Astrocyte (in vitro differentiated cells and primary cell): ENCODE data around the gene DENND6B. TPM values are rescaled to one million over a fixed set of nuclear protein-coding genes. Genes with fewer than 3 reads are reported as not detected.

Source experiments
- DNase-seq: peaks from one replicate; pipeline ENCODE4 v3.0.0-alpha.2; 2010; ENCODE audit warnings: low read depth
- FAIRE-seq: peaks from 2 replicates; lab custom pipeline; 2011; peaks lifted over from hg19 to GRCh38; lab: Jason Lieb, UNC
- H2AFZ ChIP-seq: 2 replicates; pipeline ENCODE4 v1.6.0; 2012; ENCODE audit warnings: low read depth, low read length, inconsistent platforms
- H3K27ac ChIP-seq: 2 replicates; pipeline ENCODE4 v1.5.1; 2011; ENCODE audit warnings: low read depth, low read length, inconsistent platforms
- H3K27me3 ChIP-seq: 2 replicates; pipeline ENCODE4 v1.6.0; 2011; ENCODE audit warnings: low read length, inconsistent platforms; ENCODE audit not compliant: insufficient read depth
- H3K36me3 ChIP-seq: 2 replicates; pipeline ENCODE4 v1.5.1; 2011; ENCODE audit warnings: low read length, inconsistent platforms; ENCODE audit not compliant: insufficient read depth
- H3K4me1 ChIP-seq: 2 replicates; pipeline ENCODE4 v1.5.1; 2011; ENCODE audit warnings: low read length, inconsistent platforms; ENCODE audit not compliant: insufficient read depth
- H3K4me2 ChIP-seq: 2 replicates; pipeline ENCODE4 v1.6.0; 2012; ENCODE audit warnings: low read length, inconsistent platforms
- H3K4me3 ChIP-seq: 2 replicates; pipeline ENCODE4 v1.5.1; 2011; ENCODE audit warnings: low read depth, mild to moderate bottlenecking, low read length, inconsistent platforms; ENCODE audit not compliant: insufficient read depth
- H3K79me2 ChIP-seq: 2 replicates; pipeline ENCODE4 v1.6.0; 2012; ENCODE audit warnings: mild to moderate bottlenecking, low read length, inconsistent platforms; ENCODE audit not compliant: insufficient read depth
- H3K9ac ChIP-seq: 2 replicates; pipeline ENCODE4 v1.6.0; 2012; ENCODE audit warnings: mild to moderate bottlenecking, low read length, inconsistent platforms
- H3K9me3 ChIP-seq: 2 replicates; pipeline ENCODE4 v1.5.1; 2012; ENCODE audit warnings: low read depth, mild to moderate bottlenecking, low read length, inconsistent platforms; ENCODE audit not compliant: insufficient read depth
- H4K20me1 ChIP-seq: 2 replicates; pipeline ENCODE4 v1.6.0; 2012; ENCODE audit warnings: low read length, inconsistent platforms; ENCODE audit not compliant: insufficient read depth
- H3K27ac Mint-ChIP-seq: one replicate; pipeline ENCODE4 v1.8.0; 2021; ENCODE audit warnings: mild to moderate bottlenecking, mixed read lengths; ENCODE audit not compliant: unreplicated experiment
- H3K27me3 Mint-ChIP-seq: one replicate; pipeline ENCODE4 v1.8.0; 2021; ENCODE audit warnings: low read depth, mixed read lengths; ENCODE audit not compliant: unreplicated experiment
- H3K36me3 Mint-ChIP-seq: one replicate; pipeline ENCODE4 v1.8.0; 2021; ENCODE audit warnings: low read depth, mixed read lengths; ENCODE audit not compliant: unreplicated experiment
- H3K4me1 Mint-ChIP-seq: one replicate; pipeline ENCODE4 v1.8.0; 2021; ENCODE audit warnings: low read depth, mixed read lengths; ENCODE audit not compliant: unreplicated experiment
- H3K4me3 Mint-ChIP-seq: one replicate; pipeline ENCODE4 v1.8.0; 2021; ENCODE audit warnings: mild to moderate bottlenecking, moderate library complexity, mixed read lengths; ENCODE audit not compliant: unreplicated experiment
- H3K9me3 Mint-ChIP-seq: one replicate; pipeline ENCODE4 v1.8.0; 2021; ENCODE audit warnings: mild to moderate bottlenecking, mixed read lengths; ENCODE audit not compliant: unreplicated experiment
- CTCF ChIP-seq: IDR thresholded peaks from 2 replicates; pipeline ENCODE4 v1.5.1; 2011; ENCODE audit warnings: low read depth, mild to moderate bottlenecking, inconsistent platforms, low read length, moderate library complexity; ENCODE audit not compliant: insufficient read depth
- EZH2 ChIP-seq: IDR thresholded peaks from 2 replicates; pipeline ENCODE4 v1.6.1; 2012; ENCODE audit warnings: mild to moderate bottlenecking, low read length, inconsistent platforms; ENCODE audit not compliant: insufficient read depth
- total RNA-seq: library from RNA; stranded (reverse); gene quantifications from 2 replicates; pipeline ENCODE4 v1.2.1, GENCODE V29; 2021

DENND6B gene
- total RNA-seq, 1 donor from 2014 or later, result 5.4 TPM

- FAIRE-seq, result no peak
- H3K9ac ChIP-seq, result no peak overlapping the region
- H3K27ac Mint-ChIP-seq, result no peak overlapping the region
- peaks cover 11% of the 10 kb centered on the region for H4K20me1 ChIP-seq
- H3K36me3 Mint-ChIP-seq, result no peaks in the 10 kb centered on the region
- no peak overlapping the region for H3K4me3 Mint-ChIP-seq
- H3K4me1 ChIP-seq, result peaks cover 5% of the 10 kb centered on the region
- H3K27ac ChIP-seq, result no peak overlapping the region
- no peak overlapping the region for H2AFZ ChIP-seq
- no peak overlapping the region for H3K4me3 ChIP-seq
- TF ChIP-seq CTCF (no peak), EZH2 (no peak)
- no peaks in the 10 kb centered on the region for H3K27me3 ChIP-seq
- H3K4me1 Mint-ChIP-seq, result peaks cover 9% of the 10 kb centered on the region
- no peaks in the 10 kb centered on the region for H3K9me3 ChIP-seq
- DNase-seq, result no peak
- H3K4me2 ChIP-seq, result no peak overlapping the region
- no peaks in the 10 kb centered on the region for H3K9me3 Mint-ChIP-seq
- H3K36me3 ChIP-seq, result no peaks in the 10 kb centered on the region
- H3K79me2 ChIP-seq, result no peaks in the 10 kb centered on the region
- peaks cover 17% of the 10 kb centered on the region for H3K27me3 Mint-ChIP-seq
Measured at GRCh38 chr22:50320671-50321325, 6.0 kb downstream of the DENND6B start.

GRCh38 chr22:50320116-50320515 is 6.7 kb downstream of the DENND6B start:
- Mint-ChIP-seq H3K36me3 (no peaks in the 10 kb centered on the region), H3K27ac (no peak overlapping the region), H3K9me3 (no peaks in the 10 kb centered on the region), H3K4me3 (no peak overlapping the region), H3K4me1 (peaks cover 5% of the 10 kb centered on the region), H3K27me3 (peaks cover 22% of the 10 kb centered on the region)
- Histone ChIP-seq H3K4me3 (no peak overlapping the region), H3K4me1 (no peaks in the 10 kb centered on the region), H3K9ac (no peak overlapping the region), H3K27ac (no peak overlapping the region), H3K79me2 (no peaks in the 10 kb centered on the region), H3K9me3 (no peaks in the 10 kb centered on the region), H2AFZ (no peak overlapping the region), H4K20me1 (peaks cover 4% of the 10 kb centered on the region), H3K36me3 (no peaks in the 10 kb centered on the region), H3K4me2 (no peak overlapping the region), H3K27me3 (no peaks in the 10 kb centered on the region)
- TF ChIP-seq EZH2, result no peak
- no peak for TF ChIP-seq CTCF
- FAIRE-seq (no peak), DNase-seq (no peak)

GRCh38 chr22:50319503-50319951 is 7.3 kb downstream of the DENND6B start:
- no peak overlapping the region for H3K4me3 Mint-ChIP-seq
- no peaks in the 10 kb centered on the region for H4K20me1 ChIP-seq
- H3K27me3 Mint-ChIP-seq, result peaks cover 17% of the 10 kb centered on the region
- no peaks in the 10 kb centered on the region for H3K36me3 ChIP-seq
- TF ChIP-seq CTCF (no peak), EZH2 (no peak)
- no peak overlapping the region for H3K27ac Mint-ChIP-seq
- no peaks in the 10 kb centered on the region for H3K79me2 ChIP-seq
- DNase-seq (no peak), FAIRE-seq (no peak)
- no peak overlapping the region for H3K9ac ChIP-seq
- H3K4me3 ChIP-seq, result no peak overlapping the region
- H3K4me1 Mint-ChIP-seq, result no peaks in the 10 kb centered on the region
- H2AFZ ChIP-seq, result no peak overlapping the region
- no peaks in the 10 kb centered on the region for H3K27me3 ChIP-seq
- no peaks in the 10 kb centered on the region for H3K36me3 Mint-ChIP-seq
- H3K27ac ChIP-seq, result no peak overlapping the region
- H3K4me2 ChIP-seq, result no peak overlapping the region
- H3K9me3 Mint-ChIP-seq, result peaks cover under 1% of the 10 kb centered on the region
- H3K9me3 ChIP-seq, result no peaks in the 10 kb centered on the region
- no peaks in the 10 kb centered on the region for H3K4me1 ChIP-seq
